ENCODE measurements around the gene PDIA4. TPM values are rescaled to one million over a fixed set of nuclear protein-coding genes. Genes with fewer than 3 reads are reported as not detected.
"Not testable (repeated sequence)": the region's sequence is repeated elsewhere in the genome, so short reads cannot be mapped to it uniquely, and the experiment has no call there.

The PDIA4 gene
- total and polyA plus RNA-seq, 10 donors, result 21.6 to 160 (median 84.6) TPM

- no peaks in the 10 kb centered on the region for H3K9me3 ChIP-seq
Observed at GRCh38 chr7:149071182-149071635, 42.9 kb upstream of the PDIA4 start.

GRCh38 chr7:149070372-149071125, 42.2 kb upstream of the PDIA4 start:
- Histone ChIP-seq H3K4me1 (peaks cover 0 to 20% (median 2%) of the 10 kb centered on the region in 6 donors), H3K27ac (peak overlapping the region in 3 of 8 donors; percentile 64 to 82 (median 65)), H3K9me3 (no peaks in the 10 kb centered on the region), H3K36me3 (peaks cover 0 to 61% (median 33%) of the 10 kb centered on the region in 6 donors), H3K4me3 (no peak overlapping the region), H3K27me3 (replicated peaks in 1 of 7) (no peaks in the 10 kb centered on the region)
- no peak for TF ChIP-seq POLR2A (IDR thresholded peaks at IDR 0.05)
- TF ChIP-seq CTCF (IDR thresholded peaks at IDR 0.05 in 8 of 11, conservative IDR thresholded peaks at IDR 0.05 in 3 of 11), result no peak
- TF ChIP-seq POLR2AphosphoS5 (IDR thresholded peaks at IDR 0.05), result peak in 1 of 3 donors; percentile 14
- 93 to 97% (median 95%) methylated on average over 20 to 31 of the region's 31 CpGs for WGBS, 5 donors
- intact Hi-C loops (cut with DNase I; ENCODE audit: low total_unique reads), result no loop called here
- peak; percentile 56 for DNase-seq

More at GRCh38 chr7:149071182-149071635, 42.9 kb upstream of the PDIA4 start:
- Histone ChIP-seq H3K4me3 (peak overlapping the region in 3 of 8 donors; percentile 18 to 33 (median 27)), H3K36me3 (peaks cover 0 to 64% (median 33%) of the 10 kb centered on the region in 6 donors), H3K27ac (peak overlapping the region in 4 of 8 donors; percentile 56 to 82 (median 64)), H3K27me3 (replicated peaks in 1 of 7) (no peaks in the 10 kb centered on the region), H3K4me1 (peaks cover 0 to 16% (median 0%) of the 10 kb centered on the region in 6 donors)
- TF ChIP-seq POLR2A (IDR thresholded peaks at IDR 0.05) (no peak), CTCF (IDR thresholded peaks at IDR 0.05 in 8 of 11, conservative IDR thresholded peaks at IDR 0.05 in 3 of 11) (no peak), POLR2AphosphoS5 (IDR thresholded peaks at IDR 0.05) (no peak)
- WGBS, 5 donors, result 80 to 97% (median 91%) methylated on average over 17 to 29 of the region's 29 CpGs
- DNase-seq, result no peak
- intact Hi-C loops (cut with DNase I; ENCODE audit: low total_unique reads), result no loop called here

- H3K27me3 ChIP-seq (replicated peaks in 1 of 7), result no peaks in the 10 kb centered on the region
- H3K27ac ChIP-seq, result no peak overlapping the region
- intact Hi-C loops (cut with DNase I; ENCODE audit: low total_unique reads), result no loop called here
- no peak overlapping the region for H3K4me3 ChIP-seq
- WGBS, 5 donors, result 59 to 76% (median 75%) methylated on average over 4 of the region's 4 CpGs
- H3K4me1 ChIP-seq, result peaks cover 0 to 29% (median 4%) of the 10 kb centered on the region in 6 donors
- TF ChIP-seq CTCF (IDR thresholded peaks at IDR 0.05 in 8 of 11, conservative IDR thresholded peaks at IDR 0.05 in 3 of 11) (no peak), POLR2AphosphoS5 (IDR thresholded peaks at IDR 0.05) (no peak), POLR2A (IDR thresholded peaks at IDR 0.05) (no peak)
- H3K36me3 ChIP-seq, result peaks cover 0 to 48% (median 26%) of the 10 kb centered on the region in 6 donors
- no peak for DNase-seq
- no peaks in the 10 kb centered on the region for H3K9me3 ChIP-seq
Observed at GRCh38 chr7:149067869-149068268, 39.6 kb upstream of the PDIA4 start.

- Histone ChIP-seq H3K27me3 (replicated peaks in 1 of 7) (no peaks in the 10 kb centered on the region), H3K27ac (peak overlapping the region in 1 of 8 donors; percentile 91), H3K36me3 (peaks cover 0 to 14% (median 2%) of the 10 kb centered on the region in 6 donors), H3K9me3 (no peaks in the 10 kb centered on the region), H3K4me3 (no peak overlapping the region), H3K4me1 (peaks cover 0 to 23% (median 4%) of the 10 kb centered on the region in 6 donors)
- DNase-seq, result no peak
- TF ChIP-seq POLR2A (IDR thresholded peaks at IDR 0.05) (no peak), CTCF (IDR thresholded peaks at IDR 0.05 in 8 of 11, conservative IDR thresholded peaks at IDR 0.05 in 3 of 11) (no peak), POLR2AphosphoS5 (IDR thresholded peaks at IDR 0.05) (no peak)
- intact Hi-C loops (cut with DNase I; ENCODE audit: low total_unique reads), result no loop called here
Observed at GRCh38 chr7:149063476-149063875, 35.2 kb upstream of the PDIA4 start.

GRCh38 chr7:149062217-149062899, 34.1 kb upstream of the PDIA4 start:
- DNase-seq, result peak; percentile 18
- H3K9me3 ChIP-seq; intact Hi-C loops (cut with DNase I; ENCODE audit: low total_unique reads); H3K27me3 ChIP-seq (replicated peaks in 1 of 7); H3K4me3 ChIP-seq; H3K27ac ChIP-seq; H3K36me3 ChIP-seq: not testable (repeated sequence)
- H3K4me1 ChIP-seq, result peaks cover 0 to 23% (median 4%) of the 10 kb centered on the region in 6 donors
- 80 to 87% (median 85%) methylated on average over 10 of the region's 10 CpGs for WGBS, 5 donors
